Kasumi-1 (cell line): Measurements from ENCODE around the gene CD109.
"Not testable (repeated sequence)": the region's sequence is repeated elsewhere in the genome, so short reads cannot be mapped to it uniquely, and the experiment has no call there.

ENCODE experiments used
- DNase-seq, 2 experiments: peaks; one replicate each; lab custom pipeline; 2025; lab: John Stamatoyannopoulos, UW

CD109 gene

DNA sequence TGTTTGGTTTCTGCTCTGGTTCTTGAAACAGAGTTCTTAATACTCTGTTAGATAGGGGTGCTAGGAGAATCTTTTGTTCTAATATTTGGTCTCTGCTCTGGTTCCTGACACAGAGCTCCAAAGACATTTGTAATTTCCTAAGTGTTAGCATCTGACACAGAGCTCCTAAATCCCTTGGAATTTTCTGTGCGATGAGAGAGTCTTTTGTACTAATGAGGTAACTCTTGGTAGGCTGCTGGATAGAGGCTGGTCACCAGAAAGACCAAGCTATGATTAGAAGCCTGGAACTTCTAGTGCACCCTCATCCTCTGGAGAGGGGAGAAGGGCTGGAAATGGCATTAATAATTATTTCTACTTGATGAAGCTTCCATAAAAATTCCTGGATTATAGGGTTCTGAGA, 7.7 kb upstream of the CD109 start:
- no peak for DNase-seq

DNA sequence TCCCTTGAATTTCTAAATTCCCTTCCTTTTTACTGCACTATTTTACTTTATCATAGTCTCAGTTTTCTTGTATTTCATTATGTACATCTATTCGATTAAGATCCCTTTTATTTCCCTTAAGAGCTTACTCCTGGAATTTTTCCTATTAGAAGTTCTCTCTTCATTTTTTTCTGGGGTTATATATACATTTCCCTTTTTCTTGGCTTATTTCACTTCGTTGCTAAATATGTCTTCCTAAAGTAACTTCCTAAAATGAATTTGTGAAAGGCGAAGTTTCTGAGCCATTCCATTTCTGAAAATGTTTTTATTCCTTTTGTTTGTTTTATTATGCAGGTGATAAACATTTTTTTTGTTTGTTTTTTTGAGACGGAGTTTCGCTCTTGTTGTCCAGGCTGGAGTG, 5.9 kb upstream of the CD109 start:
- no peak for DNase-seq

DNA sequence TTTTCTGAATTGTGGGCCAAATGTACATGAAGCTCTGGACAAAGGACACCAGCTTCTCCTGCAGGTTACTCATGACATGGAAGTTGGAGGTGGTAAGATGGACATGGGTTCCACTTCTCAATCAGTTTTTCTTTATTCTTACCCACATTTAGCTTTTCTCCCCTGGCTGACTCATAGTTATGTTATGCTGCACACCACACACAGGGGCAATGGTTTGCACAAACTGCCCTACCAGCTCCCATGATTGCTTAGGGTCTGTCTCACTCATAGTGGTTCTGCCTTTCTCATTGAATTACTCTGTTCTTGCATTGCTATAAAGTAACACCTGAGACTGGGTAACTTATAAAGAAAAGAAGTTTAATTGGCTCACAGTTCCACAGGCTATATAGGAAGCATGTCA, 4.5 kb upstream of the CD109 start:
- no peak for DNase-seq

DNA sequence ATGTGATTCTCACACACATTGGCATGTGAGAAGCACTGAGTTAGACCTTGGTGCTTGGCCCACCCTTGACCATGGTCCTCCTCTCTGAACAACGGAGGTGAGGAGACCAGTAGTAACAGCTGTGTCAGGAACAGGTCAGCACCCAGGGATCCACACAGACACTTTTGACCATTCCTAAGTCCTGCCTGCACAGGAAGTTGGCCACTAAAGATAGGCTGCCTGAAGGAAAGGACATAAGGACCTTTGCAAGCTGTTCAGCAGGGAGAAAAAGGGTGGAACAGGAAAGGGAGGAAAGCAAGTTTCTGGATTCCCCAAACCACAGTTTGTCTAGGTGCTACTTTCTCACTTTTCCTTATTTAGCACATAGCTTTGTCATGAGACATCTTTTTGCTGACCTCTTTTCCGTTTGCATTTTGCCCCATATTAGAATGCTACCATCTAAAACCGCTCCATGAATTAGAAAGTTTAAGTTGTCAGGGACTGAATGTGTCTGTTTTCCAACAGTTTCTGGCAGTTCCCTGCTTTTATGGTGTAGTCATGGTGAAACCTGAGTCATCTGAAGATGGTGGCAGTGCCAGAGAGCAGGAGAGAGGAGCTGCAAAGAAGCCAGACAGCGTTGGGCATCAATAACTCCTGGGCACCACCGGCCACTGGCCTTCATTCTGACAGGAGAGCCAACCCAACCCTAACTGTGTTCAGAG, 1.1 kb upstream of the CD109 start:
- no peak for DNase-seq

DNA sequence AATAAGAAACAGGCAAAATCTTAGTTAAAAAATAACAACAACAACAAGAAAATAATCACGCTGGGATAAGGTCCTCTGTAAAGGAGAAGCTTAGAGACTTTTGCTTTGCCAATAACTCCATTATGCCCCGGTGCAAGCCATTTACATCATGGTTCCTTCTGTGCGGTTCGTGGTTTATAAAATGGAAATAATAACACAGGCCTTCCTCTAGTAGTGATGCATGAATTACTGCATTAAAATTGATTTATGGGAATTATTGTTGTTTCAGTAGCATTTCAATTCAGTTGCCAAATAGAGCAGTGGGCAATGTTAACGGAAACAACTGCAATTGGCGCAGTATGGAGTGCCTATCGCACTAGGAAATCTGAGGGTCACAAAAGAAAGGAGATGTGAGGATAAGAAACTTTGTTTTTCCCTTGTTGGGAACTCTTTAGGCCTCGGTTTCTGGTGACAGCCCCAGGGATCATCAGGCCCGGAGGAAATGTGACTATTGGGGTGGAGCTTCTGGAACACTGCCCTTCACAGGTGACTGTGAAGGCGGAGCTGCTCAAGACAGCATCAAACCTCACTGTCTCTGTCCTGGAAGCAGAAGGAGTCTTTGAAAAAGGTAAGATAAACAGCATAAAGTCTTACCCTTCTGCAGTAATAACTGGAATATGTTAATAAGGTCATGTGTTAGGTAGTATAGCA, 1.1 kb downstream of the CD109 start:
- DNase-seq = no peak

DNA sequence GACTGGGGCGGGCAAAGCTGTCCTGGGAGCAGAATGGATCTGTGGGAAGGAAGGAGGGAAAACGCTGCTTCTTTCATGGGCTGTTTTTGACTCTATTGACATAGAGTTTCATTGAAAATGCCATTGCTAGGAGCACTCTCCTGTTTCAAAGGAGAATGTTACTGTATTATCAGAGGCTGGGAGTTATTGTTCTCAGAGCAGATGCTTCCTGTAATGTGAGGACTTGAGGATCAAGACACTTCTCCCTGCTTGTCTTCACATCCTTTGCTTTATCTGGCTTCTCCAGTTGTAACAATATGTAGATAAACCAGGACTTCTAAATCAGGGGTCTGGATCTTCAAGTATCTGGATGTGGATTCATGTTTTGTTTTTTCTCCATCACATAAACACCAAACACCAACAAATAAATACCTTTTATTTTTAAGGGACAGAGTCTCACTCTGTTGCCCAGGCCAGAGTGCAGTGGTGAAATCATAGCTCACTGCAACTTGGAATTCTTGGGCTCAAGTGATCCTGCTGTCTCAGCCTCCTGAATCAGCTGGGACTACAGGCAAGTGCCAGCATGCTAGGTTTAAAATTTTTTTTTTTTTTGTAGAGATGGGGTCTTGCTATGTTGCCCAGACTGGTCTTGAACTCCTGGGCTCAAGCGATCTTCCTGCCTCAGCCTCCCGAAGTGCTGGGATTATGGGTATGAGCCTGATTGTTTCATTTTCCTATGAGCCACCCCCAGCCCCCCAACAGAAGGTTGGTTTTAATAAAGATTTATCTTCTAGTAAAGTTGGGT, 3.9 kb downstream of the CD109 start:
- peak; percentile 70 to 73 for DNase-seq

DNA sequence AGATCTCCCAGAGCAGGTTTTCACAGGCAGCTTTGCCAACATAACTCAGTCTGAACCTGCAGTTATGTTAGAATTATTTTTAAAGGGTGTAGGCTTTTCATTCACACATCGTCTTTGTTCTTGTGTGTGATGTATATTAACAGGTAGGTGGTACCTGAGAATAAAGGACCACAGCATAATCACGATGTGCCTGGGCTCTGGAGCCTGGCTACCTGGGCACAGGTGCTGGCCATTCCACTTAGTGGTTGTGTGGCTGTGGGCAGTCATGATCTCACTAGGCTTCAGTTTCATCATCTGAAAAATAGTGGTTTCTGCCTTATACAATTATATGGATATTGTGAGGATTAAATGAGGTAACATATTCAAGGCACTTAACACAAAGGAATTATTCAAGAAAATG, 6.4 kb downstream of the CD109 start:
- no peak for DNase-seq

DNA sequence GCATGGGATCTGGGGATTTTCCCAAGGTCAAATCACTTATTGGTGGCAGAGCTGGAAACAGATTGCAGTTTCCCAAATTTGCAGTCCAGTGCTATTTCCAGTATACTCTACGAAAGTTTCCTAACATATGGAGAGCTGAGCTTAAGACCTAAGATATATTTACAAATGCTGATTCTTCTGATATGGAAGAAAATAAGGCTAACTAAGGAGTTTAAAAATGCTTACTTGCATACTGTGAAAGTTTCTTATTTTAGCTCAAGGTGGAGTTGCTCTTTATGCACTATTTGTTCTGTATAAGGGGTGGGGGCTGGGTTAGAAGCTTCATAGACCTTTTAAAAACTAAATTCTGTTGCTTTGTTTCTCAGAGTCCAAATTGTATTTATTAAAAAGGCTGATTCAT, 7.5 kb downstream of the CD109 start:
- DNase-seq = no peak

DNA sequence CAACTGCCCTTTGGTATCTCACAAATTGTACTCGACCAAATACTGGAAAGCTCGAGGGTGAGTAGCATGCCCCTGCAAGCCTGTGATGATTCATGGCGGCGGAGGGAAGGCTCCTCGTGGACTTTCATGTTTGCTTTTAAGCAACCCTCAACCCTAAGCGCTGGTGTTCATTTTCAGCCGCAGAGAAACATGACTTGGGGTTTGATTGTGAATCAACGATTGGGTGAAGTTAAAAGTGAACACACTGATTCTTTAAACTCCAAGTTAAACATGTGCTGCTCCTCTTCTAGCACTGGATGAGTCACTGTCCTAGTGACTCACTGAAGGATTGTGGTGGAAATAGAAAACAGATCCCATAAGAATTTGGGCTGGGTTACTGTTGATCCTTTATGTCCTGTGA, 8.3 kb downstream of the CD109 start:
- peak; percentile 17 to 53 for DNase-seq

DNA sequence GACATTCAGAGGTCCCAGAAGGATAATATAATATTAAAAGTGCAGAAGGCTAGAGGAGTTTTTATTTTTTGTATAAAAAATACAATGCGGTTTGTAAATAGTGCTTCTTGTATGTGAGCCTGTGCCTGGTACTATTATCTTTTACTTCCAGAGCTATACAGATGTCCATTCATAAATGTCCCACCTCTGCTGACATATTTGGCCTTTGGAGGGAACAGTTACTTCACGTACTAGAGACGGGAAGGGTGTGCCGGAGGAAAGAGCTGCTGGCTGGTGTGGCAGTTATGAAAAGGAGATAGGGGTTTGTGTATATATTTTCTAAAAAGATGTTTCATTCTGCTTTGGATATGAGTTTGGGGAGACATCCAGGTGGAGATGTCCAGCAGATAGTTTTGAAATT, 8.8 kb downstream of the CD109 start:
- no peak for DNase-seq

DNA sequence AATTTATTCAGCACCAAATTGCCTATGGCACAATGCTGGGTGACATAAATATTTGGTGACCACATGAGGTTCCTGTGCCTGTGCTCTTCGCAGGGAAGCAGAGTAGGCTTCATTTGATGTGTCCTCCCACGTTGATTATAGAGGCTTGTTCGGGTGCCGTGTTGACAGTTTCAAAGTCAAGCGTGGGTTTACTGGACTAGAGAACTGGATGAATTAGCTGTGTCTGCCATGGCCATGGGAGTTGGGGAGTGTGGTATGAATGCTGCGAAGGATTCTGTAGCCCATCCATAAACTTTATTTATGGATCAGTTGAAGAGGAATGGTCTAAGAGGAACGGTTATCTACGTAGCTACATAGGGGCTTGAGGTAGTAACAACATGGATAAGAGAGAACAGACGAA, 11.0 kb downstream of the CD109 start:
- DNase-seq = no peak

DNA sequence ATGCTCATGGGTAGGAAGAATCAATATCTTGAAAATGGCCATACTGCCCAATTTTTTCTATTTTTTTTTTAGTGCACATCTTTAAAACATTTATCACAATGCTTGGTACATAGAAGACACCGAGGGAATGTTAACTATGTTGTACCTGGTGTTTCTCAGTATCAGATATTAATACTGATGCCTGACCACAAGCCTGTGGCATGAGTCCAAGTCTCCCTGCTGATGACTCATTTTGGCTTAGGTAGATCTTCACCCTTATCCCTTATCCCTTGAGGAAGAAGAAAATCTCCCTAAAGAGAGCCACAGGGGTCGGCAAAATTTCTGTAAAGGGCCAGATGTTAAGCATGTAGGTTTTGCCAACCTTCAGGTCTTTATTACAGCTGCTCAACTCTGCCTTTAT, 14.5 kb downstream of the CD109 start:
- DNase-seq = no peak

DNA sequence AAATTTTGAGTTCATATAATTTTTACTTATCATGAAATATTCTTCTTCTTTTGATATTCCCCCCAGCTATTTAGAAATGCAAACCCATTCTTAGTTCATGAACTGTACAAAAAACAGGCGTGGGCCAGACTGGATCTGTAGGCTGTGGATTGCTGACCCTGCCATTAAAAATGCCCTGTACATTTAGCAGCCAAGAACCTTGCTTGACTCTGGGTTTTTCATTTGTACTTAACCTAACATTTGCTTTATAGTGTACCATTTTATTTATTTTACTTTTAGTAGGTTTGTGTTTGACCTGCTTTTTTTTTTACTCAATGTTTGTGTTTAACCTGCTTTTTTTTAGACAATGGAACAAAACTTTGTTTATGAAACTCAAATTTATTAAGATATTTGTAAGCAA, 14.9 kb downstream of the CD109 start:
- no peak for DNase-seq

DNA sequence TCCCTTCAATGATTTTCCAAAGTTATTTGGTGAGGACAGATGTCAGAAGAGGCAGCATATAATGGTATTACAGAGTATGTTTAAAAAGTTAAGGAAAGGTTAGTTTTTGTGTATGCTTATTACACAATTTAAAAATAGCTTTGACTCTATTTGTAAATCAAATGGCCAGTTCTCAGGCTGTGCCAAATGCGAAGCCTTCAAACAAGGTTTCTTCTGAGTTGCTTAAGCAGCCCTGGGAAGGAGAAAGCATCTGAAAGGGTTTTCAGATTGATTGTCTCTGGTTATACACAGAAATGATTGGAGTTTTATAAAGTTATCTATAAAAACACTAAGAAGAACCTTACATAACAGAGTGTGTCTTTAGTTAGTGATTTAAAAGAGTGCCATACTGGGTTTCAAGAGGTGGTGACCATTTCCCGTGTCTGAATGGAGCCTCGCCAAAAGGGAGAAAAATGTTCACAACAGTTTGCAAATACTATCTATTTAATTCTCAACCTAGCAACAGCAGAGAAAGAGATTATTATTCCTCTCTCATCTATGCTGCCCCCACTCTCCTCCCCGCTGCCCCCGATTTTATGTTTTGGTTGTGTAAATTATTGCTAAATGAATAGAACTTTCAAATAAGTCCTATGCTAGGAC, 16.7 kb downstream of the CD109 start:
- DNase-seq = no peak

DNA sequence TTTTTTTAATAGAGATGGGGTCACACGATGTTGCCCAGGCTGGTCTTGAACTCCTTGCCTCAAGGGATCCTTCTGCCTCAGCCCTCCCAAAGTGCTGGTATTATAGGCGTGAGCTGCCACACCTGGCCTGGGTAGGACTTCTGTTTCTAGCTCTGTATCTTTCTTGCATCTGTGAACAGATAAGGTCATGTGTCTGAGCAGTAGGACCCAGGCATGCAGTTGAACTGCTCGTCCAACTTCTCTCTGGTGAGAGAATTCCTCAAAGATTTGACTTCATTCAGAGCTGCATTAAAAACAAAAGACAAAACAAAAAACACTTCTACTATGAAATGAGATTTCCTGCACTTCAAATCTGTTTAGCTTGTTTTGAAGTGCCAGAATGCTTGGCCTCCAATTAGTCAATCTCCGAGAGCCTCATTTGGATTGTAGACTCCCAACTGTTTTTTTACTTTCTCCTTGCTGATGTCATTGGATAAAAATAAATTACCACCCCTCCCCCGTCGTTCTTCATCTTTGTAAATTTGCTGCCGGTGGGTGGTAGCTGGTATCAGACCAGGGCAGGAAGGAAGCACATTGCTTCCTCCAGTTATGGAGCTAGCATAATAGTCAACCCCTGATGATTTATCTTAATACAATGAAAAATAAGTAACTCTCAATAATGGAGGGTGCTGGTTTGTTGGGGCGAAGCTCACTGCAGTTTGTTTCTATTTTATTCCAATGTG, 17.6 kb downstream of the CD109 start:
- peak; percentile 79 to 81 for DNase-seq

DNA sequence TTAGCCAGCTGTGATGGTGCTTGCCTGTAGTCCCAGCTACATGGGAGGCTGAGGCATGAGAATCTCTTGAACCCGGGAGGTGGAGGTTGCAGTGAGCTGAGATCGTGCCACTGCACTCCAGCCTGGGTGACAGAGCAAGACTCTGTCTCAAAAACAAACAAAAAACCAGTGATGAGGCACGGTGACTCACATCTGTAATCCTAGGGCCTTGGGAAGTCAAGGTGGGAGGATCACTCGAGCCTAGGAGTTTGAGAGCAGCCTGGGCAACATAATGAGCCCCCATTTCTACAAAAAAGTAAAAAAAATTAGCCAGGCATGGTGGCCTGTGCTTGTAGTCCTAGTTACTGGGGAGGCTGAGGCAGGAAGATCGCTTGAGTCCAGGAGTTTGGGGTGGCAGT, 19.1 kb downstream of the CD109 start:
- not testable (repeated sequence) for DNase-seq

DNA sequence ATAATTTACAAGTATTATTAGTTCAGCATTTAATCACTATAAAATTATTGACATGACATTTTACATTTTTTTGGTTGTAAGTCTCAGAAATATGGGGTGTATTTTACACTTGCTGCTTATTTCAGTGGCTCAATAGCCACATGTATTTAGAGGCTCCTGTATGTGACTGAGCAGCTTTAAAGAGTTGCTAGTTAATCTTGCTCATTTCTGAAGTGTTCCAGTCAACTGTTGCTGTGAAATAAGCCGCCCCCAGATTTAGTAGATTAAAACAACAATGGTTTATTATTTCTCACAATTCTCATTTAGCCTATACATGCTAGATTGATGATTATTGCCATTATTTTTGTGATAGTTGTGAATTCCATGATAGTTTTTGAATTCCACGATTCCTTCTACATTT, 23.0 kb downstream of the CD109 start:
- DNase-seq = no peak

DNA sequence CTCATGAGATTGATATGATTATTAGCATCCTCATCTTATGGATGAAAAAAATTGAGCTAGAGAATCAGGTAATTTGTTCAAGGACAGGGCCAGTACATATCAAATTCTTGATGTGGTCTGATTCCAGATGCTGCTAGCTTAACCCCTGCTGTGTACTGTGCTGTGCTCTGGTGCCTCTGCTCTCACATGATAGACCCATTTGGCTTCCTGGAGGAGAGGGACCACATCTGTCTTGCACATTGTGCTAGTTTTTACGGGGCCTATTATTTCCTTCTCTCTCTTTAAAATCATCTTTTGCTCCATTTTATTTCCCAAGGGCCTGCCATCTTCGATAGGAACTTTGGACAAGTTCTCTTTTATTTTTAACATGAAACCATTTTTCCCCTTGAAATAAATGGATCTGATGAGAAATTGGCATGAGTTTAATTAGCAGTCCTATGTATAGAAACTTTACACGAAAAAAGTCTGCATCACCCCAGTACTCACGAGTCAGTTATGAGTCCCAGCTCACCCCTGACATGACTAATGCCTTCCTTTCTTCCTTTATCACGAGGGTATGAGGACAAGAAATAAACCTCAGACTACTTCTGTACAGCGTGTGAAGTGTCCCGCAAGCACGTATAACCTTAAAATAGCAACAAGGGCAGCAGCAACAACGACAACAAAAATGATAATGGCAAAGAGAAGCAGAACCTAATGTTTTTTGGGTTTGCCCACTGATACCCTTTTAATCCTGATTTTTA, 26.5 kb downstream of the CD109 start:
- peak; percentile 86 to 88 for DNase-seq

DNA sequence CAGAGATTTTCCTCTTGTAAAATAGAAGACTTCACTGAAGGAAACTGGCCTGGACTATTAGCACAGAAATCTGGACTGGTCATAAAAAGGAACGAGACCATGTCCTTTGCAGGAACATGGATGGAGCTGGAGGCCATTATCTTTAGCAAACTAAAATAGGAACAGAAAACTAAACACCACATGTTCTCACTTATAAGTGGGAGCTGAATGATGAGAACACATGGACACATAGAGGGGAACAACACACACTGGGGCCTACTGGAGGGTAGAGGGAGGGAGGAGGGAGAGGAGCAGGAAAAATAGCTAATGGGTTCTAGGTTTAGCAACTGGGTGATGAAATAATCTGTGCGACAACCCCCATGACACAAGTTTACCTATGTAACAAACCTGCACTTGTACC, 27.5 kb downstream of the CD109 start:
- not testable (repeated sequence) for DNase-seq

DNA sequence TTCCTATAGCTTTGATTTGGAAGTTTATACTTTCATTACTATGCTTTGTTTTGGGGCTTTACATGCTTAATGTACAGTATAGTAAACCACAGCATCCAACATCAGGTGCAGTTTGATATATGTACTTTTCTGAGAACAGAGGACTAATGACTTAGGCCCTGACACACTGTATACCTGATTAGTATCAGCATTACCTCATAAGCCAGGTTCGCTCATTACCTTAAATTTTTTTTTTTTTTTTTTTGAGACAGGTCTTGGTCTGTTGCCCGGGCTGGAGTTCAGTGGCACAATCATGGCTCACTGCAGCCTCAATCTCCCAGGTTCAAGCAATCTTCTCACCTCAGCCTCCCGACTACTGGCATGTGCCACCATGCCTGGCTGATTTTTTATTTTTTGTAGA, 28.4 kb downstream of the CD109 start:
- no peak for DNase-seq

DNA sequence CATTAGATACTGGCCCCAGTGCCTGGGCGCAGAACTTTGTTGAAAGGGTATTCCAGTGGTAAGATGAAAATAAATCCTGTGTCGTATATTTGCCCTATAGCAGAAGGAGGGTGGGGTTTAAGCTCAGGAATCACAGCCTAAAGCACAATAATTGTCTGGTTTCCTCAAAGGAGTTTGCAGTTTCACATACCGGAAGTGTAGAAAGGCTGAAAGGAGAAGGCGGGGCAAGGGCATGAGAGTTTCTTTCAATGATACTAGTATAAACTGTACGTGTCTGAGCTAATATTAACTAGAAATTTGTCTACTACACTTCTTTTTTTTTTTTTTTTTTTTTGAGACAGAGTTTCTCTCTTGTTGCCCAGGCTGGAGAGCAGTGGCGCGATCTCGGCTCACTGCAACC, 29.2 kb downstream of the CD109 start:
- DNase-seq = peak; percentile 79 to 80
